K562 (cell line): ENCODE results near the gene FOXP4. TPM values are rescaled to one million over a fixed set of nuclear protein-coding genes. Genes with fewer than 3 reads are reported as not detected.

ENCODE experiments used
- ATAC-seq: fragments of 200-7000 bp; cut with Tn5 transposase; 3 replicates; pipeline ENCODE4 v1.9.1; 2020; ENCODE audit warnings: moderate library complexity
- BruUV-seq: library from RNA; stranded (reverse); fragments of 400-500 nt; replicated peaks from 2 replicates; lab custom pipeline; 2021; lab: Mats Ljungman, UMichigan
- CTCF ChIA-PET: fragments of 300-600 bp; formaldehyde crosslinking; extraction: SDS; loops from one replicate; lab custom pipeline; 2021; ENCODE audit warnings: low intra/inter-chr PET ratio; lab: Yijun Ruan, JAX
- POLR2A ChIA-PET: fragments of 300-600, 350-650 bp; sonication (Branson Sonifier 250); formaldehyde crosslinking; extraction: SDS; loops from one replicate; lab custom pipeline; 2021; ENCODE audit warnings: antibody characterized with exemption, inconsistent platforms; lab: Yijun Ruan, JAX
- DNase-seq, 4 experiments: peaks; one replicate each; pipeline versions ENCODE4 v3.0.0 to v3.0.0-alpha.2; 2011 to 2018; ENCODE audit warnings: low spot score in 3 of 4, mixed read lengths in 3 of 4; ENCODE audit errors: extremely low read depth in 1 of 4
- FAIRE-seq: peaks from 2 replicates; lab custom pipeline; 2011; peaks lifted over from hg19 to GRCh38; lab: Jason Lieb, UNC
- H2AFZ ChIP-seq: 2 replicates; pipeline ENCODE4 v1.6.0; 2011; ENCODE audit warnings: low read depth, low read length, control low read depth, inconsistent platforms
- H3K27ac ChIP-seq: fragments of 200-600 bp; 3 replicates; pipeline ENCODE4 v1.8.0; 2011; ENCODE audit warnings: low read depth, mild to moderate bottlenecking, control low read depth, inconsistent platforms, low read length, moderate library complexity, mixed read lengths; ENCODE audit errors: extremely low read depth
- H3K27me3 ChIP-seq, 2 experiments: fragments of 300-600 bp in 1 of 2; 2 replicates in 1 of 2; 3 replicates in 1 of 2; pipeline versions ENCODE4 v1.6.0 to v1.8.0; 2011; ENCODE audit warnings: inconsistent platforms in 2 of 2, low read length in 2 of 2, mild to moderate bottlenecking in 1 of 2, mixed read lengths in 1 of 2, moderate library complexity in 1 of 2; ENCODE audit not compliant: control insufficient read depth in 2 of 2, insufficient read depth in 2 of 2
- H3K36me3 ChIP-seq: fragments of 300-600 bp; 3 replicates; pipeline ENCODE4 v1.8.0; 2011; ENCODE audit warnings: mild to moderate bottlenecking, low read length, inconsistent platforms; ENCODE audit not compliant: control insufficient read depth, insufficient read depth
- H3K4me1 ChIP-seq, 2 experiments: fragments of 200-600 bp in 1 of 2; replicated peaks in 1 of 2; 2 replicates in 1 of 2; 3 replicates in 1 of 2; pipeline versions ENCODE4 v1.5.1 to v1.8.0; 2011; ENCODE audit warnings: inconsistent platforms in 2 of 2, low read length in 2 of 2, mild to moderate bottlenecking in 1 of 2, mixed read lengths in 1 of 2, moderate library complexity in 1 of 2; ENCODE audit not compliant: control insufficient read depth in 2 of 2, insufficient read depth in 2 of 2
- H3K4me2 ChIP-seq: 2 replicates; pipeline ENCODE4 v1.6.1; 2011; ENCODE audit warnings: low read length, control low read depth, inconsistent platforms, mixed read lengths; ENCODE audit not compliant: insufficient read depth
- H3K4me3 ChIP-seq: fragments of 200-600 bp; sonication (generic), shearing (Covaris generic); 2 replicates; pipeline ENCODE4 v1.5.1; 2016; ENCODE audit warnings: control low read depth, inconsistent platforms
- H3K79me2 ChIP-seq: fragments of 200-600 bp; 3 replicates; pipeline ENCODE4 v1.8.0; 2011; ENCODE audit warnings: low read length, inconsistent platforms; ENCODE audit not compliant: control insufficient read depth, insufficient read depth
- H3K9ac ChIP-seq, 2 experiments: 2 replicates each; pipeline versions ENCODE4 v1.6.0 to v1.6.1; 2011; ENCODE audit warnings: low read depth in 2 of 2, low read length in 2 of 2, control low read depth in 1 of 2, inconsistent platforms in 1 of 2, mild to moderate bottlenecking in 1 of 2, mixed read lengths in 1 of 2; ENCODE audit not compliant: insufficient read depth in 1 of 2
- H3K9me1 ChIP-seq: one replicate; pipeline ENCODE4 v1.6.0; 2011; ENCODE audit warnings: inconsistent platforms, mild to moderate bottlenecking, low read length, moderate library complexity; ENCODE audit not compliant: control insufficient read depth, insufficient read depth
- H3K9me3 ChIP-seq: replicated peaks from 2 replicates; pipeline ENCODE4 v1.5.1; 2011; ENCODE audit warnings: low read depth, low read length, inconsistent platforms; ENCODE audit not compliant: control insufficient read depth, insufficient read depth
- H4K20me1 ChIP-seq: replicated peaks from 2 replicates; pipeline ENCODE4 v1.6.1; 2011; ENCODE audit warnings: low read length, inconsistent platforms, mixed read lengths; ENCODE audit not compliant: control insufficient read depth, insufficient read depth
- CEBPZ ChIP-seq: fragments of 150-350 bp; IDR thresholded peaks from 2 replicates; pipeline ENCODE4 v1.6.1; 2014; ENCODE audit warnings: low read depth, mild to moderate bottlenecking, low read length, borderline replicate concordance
- CREB1 ChIP-seq, 2 experiments: sonication (generic) in 1 of 2; formaldehyde crosslinking in 1 of 2; IDR thresholded peaks; 2 replicates each; pipeline versions ENCODE4 v1.6.1 to v1.8.0; 2012 to 2022; ENCODE audit warnings: inconsistent platforms in 1 of 2, mild to moderate bottlenecking in 1 of 2, missing genetic modification reagents in 1 of 2, moderate library complexity in 1 of 2
- NFIX ChIP-seq: fragments of 250-450 bp; sonication (Bioruptor Pico); IDR thresholded peaks from 2 replicates; pipeline ENCODE4 v1.4.0; 2020; ENCODE audit warnings: low read depth, mild to moderate bottlenecking, moderate library complexity
- SMAD1 ChIP-seq: fragments of 150-350 bp; IDR thresholded peaks from 2 replicates; pipeline ENCODE4 v1.6.1; 2014; ENCODE audit warnings: low read length, low read depth; ENCODE audit not compliant: partially characterized antibody
- TRIM25 ChIP-seq: fragments of 450-650 bp; IDR thresholded peaks from 2 replicates; pipeline ENCODE4 v1.7.0; 2016; ENCODE audit warnings: borderline replicate concordance
- ZFP91 ChIP-seq: sonication (generic); formaldehyde crosslinking; IDR thresholded peaks from 2 replicates; pipeline ENCODE4 v1.8.0; 2022; ENCODE audit warnings: mild to moderate bottlenecking, missing genetic modification reagents
- ZNF436 ChIP-seq: fragments of 250-450, 450-650 bp; sonication (Bioruptor Pico); formaldehyde crosslinking; IDR thresholded peaks from 2 replicates; pipeline ENCODE4 v1.7.0; 2020; ENCODE audit warnings: mild to moderate bottlenecking
- WGBS: fragments of 100-300 bp; shearing (Covaris generic); methylation state at CpG from one replicate; pipeline ENCODE4 v1.1.6; 2016; ENCODE audit warnings: low coverage, mixed read lengths; ENCODE audit not compliant: insufficient coverage; ENCODE audit errors: missing lambda C conversion rate; 5-methylcytosine and 5-hydroxymethylcytosine counted together
- in situ Hi-C: fragments of 300-500 bp; cut with MboI; formaldehyde crosslinking; loops from 4 replicates; pipeline ENCODE4 v1.15.0; 2018; ENCODE audit warnings: inconsistent platforms, mixed read lengths
- intact Hi-C: fragments of 100-400 bp; cut with micrococcal nuclease; formaldehyde crosslinking; loops from 2 replicates; pipeline ENCODE4 v1.14.2; 2022
- polyA plus RNA-seq, 8 experiments: library from polyadenylated mRNA; depleted of rRNA in 4 of 8; stranded (reverse) in 5 of 8; unstranded in 3 of 8; fragments of >200 nt; fragmentation: Nextera tagmentation in 2 of 8; fragmentation: Illumina TruSeq in 1 of 8; extraction: Ambion mirVana in 2 of 8; extraction: Trizol in 1 of 8; gene quantifications; 2 replicates each; pipeline versions ENCODE4 v1.2.1 to v1.2.3, GENCODE V29; 2011 to 2014; ENCODE audit warnings: inconsistent platforms in 1 of 8, missing spikeins in 1 of 8
- total RNA-seq, 7 experiments: library from RNA; depleted of rRNA in 6 of 7; stranded (reverse); fragments of >200 nt in 6 of 7; fragmentation: Illumina TruSeq in 2 of 7; extraction: Trizol in 2 of 7; gene quantifications; 2 replicates each; pipeline versions ENCODE4 v1.2.1 to v1.2.3, GENCODE V29; 2011 to 2021; ENCODE audit warnings: low replicate concordance in 1 of 7

Gene FOXP4
- total and polyA plus RNA-seq, 9 of the 15 experiments (the other 6 are each of a cell fraction or from before 2014, with no cell fraction given) = 0.11 to 29.4 (median 2.3) TPM

DNA sequence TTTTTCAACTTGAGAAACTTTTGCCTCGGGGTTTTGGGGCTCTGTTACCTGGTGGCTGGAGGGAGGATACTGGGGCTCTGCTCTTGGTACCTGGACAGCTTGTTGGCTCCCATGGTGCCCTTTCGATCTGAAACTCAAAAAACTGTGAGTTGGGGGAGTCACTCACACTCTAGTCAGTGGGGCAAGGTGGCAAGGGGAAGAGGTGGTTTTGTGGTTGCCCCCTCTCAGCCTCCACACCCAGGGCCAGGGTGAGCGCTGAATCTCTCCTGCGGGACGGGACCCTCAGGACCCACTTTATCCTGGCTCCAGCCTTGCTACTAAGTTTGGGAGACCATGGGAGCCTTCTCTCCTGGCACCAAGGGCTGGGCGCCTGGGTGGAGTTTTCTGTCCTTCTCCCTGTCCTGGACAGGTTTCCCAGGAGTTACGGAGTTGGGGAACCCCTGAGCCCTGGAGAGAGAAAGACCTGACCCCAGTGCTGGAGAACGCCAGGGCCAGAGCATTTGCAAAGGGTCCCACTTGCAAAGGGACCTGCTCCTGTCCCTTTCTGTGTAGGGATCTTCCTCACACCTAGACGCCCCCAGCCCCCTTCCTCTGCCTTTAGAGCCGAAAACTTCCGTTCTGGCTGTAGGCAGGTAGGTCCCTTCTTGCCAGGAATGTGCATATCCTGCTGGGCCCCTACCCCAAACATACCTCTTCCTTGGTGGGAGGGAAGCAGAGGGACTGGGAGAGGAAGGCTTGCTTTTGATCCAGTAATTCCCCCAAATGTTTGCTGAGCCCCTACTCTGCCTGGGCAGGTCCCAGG is 2.9 kb downstream of the FOXP4 start:
- 85% methylated on average over 9 of the region's 11 CpGs for WGBS
- H3K4me1 ChIP-seq = peaks cover 18 to 40% of the 10 kb centered on the region in 2 experiments
- H2AFZ ChIP-seq = no peak overlapping the region
- in situ Hi-C loops = no loop called here
- CTCF ChIA-PET = no interaction called here
- TF ChIP-seq CREB1 (IDR thresholded peaks at IDR 0.05) = no peak
- no peak for TF ChIP-seq CREB1 (CRISPR knock-in tag; IDR thresholded peaks at IDR 0.05)
- TF ChIP-seq TRIM25 = no peak
- no peak for TF ChIP-seq ZFP91 (CRISPR knock-in tag)
- TF ChIP-seq SMAD1 = no peak
- TF ChIP-seq CEBPZ = no peak
- no peak for TF ChIP-seq ZNF436 (CRISPR knock-in tag)
- TF ChIP-seq NFIX (CRISPR knock-in tag) = no peak
- TF ChIP-seq, all 486 proteins: peak for 0
- intact Hi-C loops = no loop called here
- H4K20me1 ChIP-seq = peaks cover 8% of the 10 kb centered on the region; the same call in 1 of the 2 replicates
- no peak overlapping the region for H3K27ac ChIP-seq
- H3K4me3 ChIP-seq = no peak overlapping the region
- POLR2A ChIA-PET = no interaction called here
- no peak for ATAC-seq
- no peaks in the 10 kb centered on the region for H3K27me3 ChIP-seq
- no peaks in the 10 kb centered on the region for H3K9me3 ChIP-seq
- no peak for FAIRE-seq
- BruUV-seq = no TSS peak
- peaks cover 29% of the 10 kb centered on the region for H3K79me2 ChIP-seq
- H3K9me1 ChIP-seq = no peaks in the 10 kb centered on the region
- peak overlapping the region in 1 of 2 experiments; percentile 54; a peak in 2 of 4 replicates for H3K9ac ChIP-seq
- peaks cover 17% of the 10 kb centered on the region; the same call in 1 of the 3 replicates for H3K36me3 ChIP-seq
- no peak overlapping the region for H3K4me2 ChIP-seq
- no peak for DNase-seq
